DOHH2 (cell line): Measurements from ENCODE around the gene IER5.
"Not testable (repeated sequence)": the region's sequence is repeated elsewhere in the genome, so short reads cannot be mapped to it uniquely, and the experiment has no call there.

Source experiments
- H3F3A ChIP-seq: fragments of 200-600 bp; sonication (generic), shearing (Covaris generic); 2 replicates; pipeline ENCODE4 v1.6.0; 2016; ENCODE audit warnings: antibody characterized with exemption, mild to moderate bottlenecking; ENCODE audit not compliant: control insufficient read depth, insufficient read depth
- H3K27ac ChIP-seq: fragments of 200-600 bp; sonication (generic); 2 replicates; pipeline ENCODE4 v1.5.1; 2014; ENCODE audit warnings: low read depth, mild to moderate bottlenecking, low read length, moderate library complexity
- H3K27me3 ChIP-seq: fragments of 200-600 bp; sonication (generic); 2 replicates; pipeline ENCODE4 v1.6.1; 2014; ENCODE audit warnings: mild to moderate bottlenecking, low read length, mixed read lengths; ENCODE audit not compliant: control insufficient read depth
- H3K36me3 ChIP-seq: fragments of 200-600 bp; sonication (generic); 2 replicates; pipeline ENCODE4 v1.6.1; 2014; ENCODE audit warnings: mild to moderate bottlenecking, low read length, moderate library complexity, mixed read lengths; ENCODE audit not compliant: control insufficient read depth
- H3K4me1 ChIP-seq: fragments of 200-600 bp; sonication (generic); 2 replicates; pipeline ENCODE4 v1.6.1; 2014; ENCODE audit warnings: mild to moderate bottlenecking, low read length, mixed read lengths; ENCODE audit not compliant: control insufficient read depth
- H3K4me2 ChIP-seq: fragments of 200-600 bp; sonication (generic); 2 replicates; pipeline ENCODE4 v1.6.0; 2014; ENCODE audit warnings: mild to moderate bottlenecking, low read length, moderate library complexity
- H3K4me3 ChIP-seq: fragments of 200-600 bp; sonication (generic); 2 replicates; pipeline ENCODE4 v1.5.1; 2014; ENCODE audit warnings: mild to moderate bottlenecking, low read length, mixed read lengths
- H3K79me2 ChIP-seq: fragments of 200-600 bp; sonication (generic); 2 replicates; pipeline ENCODE4 v1.6.1; 2014; ENCODE audit warnings: mild to moderate bottlenecking, low read length, mixed read lengths; ENCODE audit not compliant: control insufficient read depth
- H3K9me2 ChIP-seq: fragments of 200-600 bp; sonication (generic); replicated peaks from 2 replicates; pipeline ENCODE4 v1.6.1; 2014; ENCODE audit warnings: mild to moderate bottlenecking, low read length, mixed read lengths; ENCODE audit not compliant: control insufficient read depth
- H3K9me3 ChIP-seq: fragments of 200-600 bp; sonication (generic); 2 replicates; pipeline ENCODE4 v1.6.1; 2014; ENCODE audit warnings: antibody characterized with exemption, low read length, mixed read lengths; ENCODE audit not compliant: control insufficient read depth, insufficient read depth
- H4K20me1 ChIP-seq: fragments of 200-600 bp; sonication (generic); 2 replicates; pipeline ENCODE4 v1.6.0; 2014; ENCODE audit warnings: low read depth, mild to moderate bottlenecking, antibody characterized with exemption, low read length, moderate library complexity; ENCODE audit not compliant: control insufficient read depth, insufficient read depth
- EZH2phosphoT487 ChIP-seq: fragments of 200-600 bp; sonication (generic); IDR thresholded peaks from 2 replicates; pipeline ENCODE4 v1.6.1; 2017; ENCODE audit warnings: borderline replicate concordance, mild to moderate bottlenecking, antibody characterized with exemption, low read length, moderate library complexity, mixed read lengths
- TF ChIP-seq, protein P1 (sequence below): fragments of 200-600 bp; sonication (generic); IDR thresholded peaks from one replicate; pipeline ENCODE4 v1.5.1; 2014; ENCODE audit warnings: antibody characterized with exemption, mild to moderate bottlenecking, low read depth, low read length; ENCODE audit not compliant: poor library complexity, severe bottlenecking

The IER5 gene

DNA sequence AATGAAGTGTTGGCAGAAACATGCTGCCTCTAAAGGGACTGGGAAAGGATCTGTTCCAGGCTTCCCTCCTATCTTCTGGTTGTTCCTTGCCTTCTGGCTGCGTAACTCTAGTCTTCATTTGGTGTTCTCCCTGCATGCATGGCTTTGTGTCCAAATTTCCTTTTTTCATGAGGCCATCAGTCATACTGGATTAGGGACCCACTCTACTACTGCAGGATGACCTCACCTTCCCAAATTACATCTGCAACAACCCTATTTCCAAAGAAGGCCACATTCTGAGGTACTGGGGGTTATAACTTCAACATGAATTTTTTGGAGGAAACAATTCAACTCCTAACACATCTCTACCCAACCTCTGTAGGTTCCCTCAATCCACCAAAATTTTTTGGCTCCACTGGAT is 28.4 kb upstream of the IER5 start:
- H3K79me2 ChIP-seq, result no peaks in the 10 kb centered on the region
- H3K4me3 ChIP-seq, result no peak overlapping the region
- H3K27ac ChIP-seq, result no peak overlapping the region
- H3K9me3 ChIP-seq, result peaks cover 3% of the 10 kb centered on the region; the same call in 1 of the 2 replicates
- H3K27me3 ChIP-seq, result no peaks in the 10 kb centered on the region
- H3K9me2 ChIP-seq, result no peaks in the 10 kb centered on the region
- H3K4me1 ChIP-seq, result peaks cover 17% of the 10 kb centered on the region
- H3K36me3 ChIP-seq, result no peaks in the 10 kb centered on the region
- no peak overlapping the region for H3K4me2 ChIP-seq
- no peaks in the 10 kb centered on the region for H3F3A ChIP-seq
- H4K20me1 ChIP-seq, result no peaks in the 10 kb centered on the region
- TF ChIP-seq, protein P1, sequence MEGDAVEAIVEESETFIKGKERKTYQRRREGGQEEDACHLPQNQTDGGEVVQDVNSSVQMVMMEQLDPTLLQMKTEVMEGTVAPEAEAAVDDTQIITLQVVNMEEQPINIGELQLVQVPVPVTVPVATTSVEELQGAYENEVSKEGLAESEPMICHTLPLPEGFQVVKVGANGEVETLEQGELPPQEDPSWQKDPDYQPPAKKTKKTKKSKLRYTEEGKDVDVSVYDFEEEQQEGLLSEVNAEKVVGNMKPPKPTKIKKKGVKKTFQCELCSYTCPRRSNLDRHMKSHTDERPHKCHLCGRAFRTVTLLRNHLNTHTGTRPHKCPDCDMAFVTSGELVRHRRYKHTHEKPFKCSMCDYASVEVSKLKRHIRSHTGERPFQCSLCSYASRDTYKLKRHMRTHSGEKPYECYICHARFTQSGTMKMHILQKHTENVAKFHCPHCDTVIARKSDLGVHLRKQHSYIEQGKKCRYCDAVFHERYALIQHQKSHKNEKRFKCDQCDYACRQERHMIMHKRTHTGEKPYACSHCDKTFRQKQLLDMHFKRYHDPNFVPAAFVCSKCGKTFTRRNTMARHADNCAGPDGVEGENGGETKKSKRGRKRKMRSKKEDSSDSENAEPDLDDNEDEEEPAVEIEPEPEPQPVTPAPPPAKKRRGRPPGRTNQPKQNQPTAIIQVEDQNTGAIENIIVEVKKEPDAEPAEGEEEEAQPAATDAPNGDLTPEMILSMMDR, result no peak
- TF ChIP-seq EZH2phosphoT487, result no peak

DNA sequence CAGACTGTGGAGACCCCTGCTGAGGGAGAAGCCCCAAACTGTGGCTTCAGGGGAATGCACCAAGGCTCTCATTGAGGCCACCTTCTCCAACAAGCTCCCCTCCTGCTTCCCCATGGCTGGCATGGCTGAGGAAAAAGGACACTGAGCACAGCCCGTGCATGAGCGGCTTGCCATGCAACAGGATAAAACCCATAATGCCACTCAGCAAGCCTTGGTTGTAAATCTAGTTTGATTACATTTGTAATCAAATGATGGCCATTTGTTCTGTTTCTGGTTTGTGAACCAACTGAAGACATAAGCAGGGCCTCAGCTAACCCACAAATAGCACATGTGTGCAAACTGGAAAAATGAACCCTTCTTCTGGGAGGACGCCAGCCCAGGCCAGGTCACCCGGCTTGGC is 27.6 kb upstream of the IER5 start:
- not testable (repeated sequence) for H3K79me2 ChIP-seq, H3K9me2 ChIP-seq, H3K36me3 ChIP-seq, H3K9me3 ChIP-seq, H3K27ac ChIP-seq, H3K27me3 ChIP-seq, H3F3A ChIP-seq, H3K4me2 ChIP-seq, H4K20me1 ChIP-seq, H3K4me3 ChIP-seq
- peaks cover 17% of the 10 kb centered on the region for H3K4me1 ChIP-seq

DNA sequence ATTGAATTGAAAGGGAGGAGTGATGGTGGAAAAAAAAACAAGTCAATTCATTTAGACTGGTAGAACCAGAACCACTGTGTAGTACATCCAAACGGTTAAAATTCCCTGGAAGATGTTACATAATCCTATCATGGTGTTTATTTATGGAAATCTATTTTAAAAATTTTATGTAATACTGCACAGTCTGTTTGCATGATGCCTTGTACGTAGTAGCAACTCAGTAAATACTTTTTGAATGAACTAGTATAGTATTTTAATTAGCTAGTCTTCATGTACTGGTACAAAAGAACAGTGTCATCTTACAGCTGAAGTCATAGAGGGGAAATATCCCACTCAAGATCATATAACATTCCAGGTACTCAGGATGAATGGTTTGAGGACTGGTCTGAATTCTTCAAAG is 27.0 kb upstream of the IER5 start:
- Histone ChIP-seq H3K4me1 (peaks cover 17% of the 10 kb centered on the region), H3K4me2 (no peak overlapping the region)

More for the DNA sequence above, 27.0 kb upstream of the IER5 start:
- H4K20me1 ChIP-seq, result no peaks in the 10 kb centered on the region
- H3F3A ChIP-seq, result no peaks in the 10 kb centered on the region
- H3K27me3 ChIP-seq, result no peaks in the 10 kb centered on the region
- H3K9me2 ChIP-seq, result no peaks in the 10 kb centered on the region
- H3K4me3 ChIP-seq, result no peak overlapping the region
- H3K27ac ChIP-seq, result no peak overlapping the region
- H3K36me3 ChIP-seq, result no peaks in the 10 kb centered on the region
- TF ChIP-seq EZH2phosphoT487, result no peak
- TF ChIP-seq, protein P1, result no peak
- H3K79me2 ChIP-seq, result no peaks in the 10 kb centered on the region
- peaks cover 3% of the 10 kb centered on the region; the same call in 1 of the 2 replicates for H3K9me3 ChIP-seq
